T-helper 2 cell treated with Interferon-gamma antibody and Interleukin-4, amounts not matched to agents 5 μg/mL and 100 μg/mL, for 36 hours (primary cell): ENCODE data around the gene YTHDF2.

Experiments
- DNase-seq: peaks from one replicate; pipeline ENCODE4 v3.0.0; 2021; ENCODE audit warnings: low spot score
- H3K27ac Mint-ChIP-seq: one replicate; pipeline ENCODE4 v1.8.0; 2021; ENCODE audit warnings: mild to moderate bottlenecking, mixed read lengths
- H3K27me3 Mint-ChIP-seq: one replicate; pipeline ENCODE4 v1.8.0; 2021; ENCODE audit warnings: low read depth, mixed read lengths
- H3K36me3 Mint-ChIP-seq: one replicate; pipeline ENCODE4 v1.8.0; 2021; ENCODE audit warnings: low read depth, mixed read lengths
- H3K4me1 Mint-ChIP-seq: one replicate; pipeline ENCODE4 v1.8.0; 2021; ENCODE audit warnings: low read depth, mixed read lengths
- H3K4me3 Mint-ChIP-seq: one replicate; pipeline ENCODE4 v1.8.0; 2022; ENCODE audit warnings: mild to moderate bottlenecking, moderate library complexity, mixed read lengths
- H3K9me3 Mint-ChIP-seq: one replicate; pipeline ENCODE4 v1.8.0; 2021; ENCODE audit warnings: mixed read lengths

YTHDF2 gene

DNA sequence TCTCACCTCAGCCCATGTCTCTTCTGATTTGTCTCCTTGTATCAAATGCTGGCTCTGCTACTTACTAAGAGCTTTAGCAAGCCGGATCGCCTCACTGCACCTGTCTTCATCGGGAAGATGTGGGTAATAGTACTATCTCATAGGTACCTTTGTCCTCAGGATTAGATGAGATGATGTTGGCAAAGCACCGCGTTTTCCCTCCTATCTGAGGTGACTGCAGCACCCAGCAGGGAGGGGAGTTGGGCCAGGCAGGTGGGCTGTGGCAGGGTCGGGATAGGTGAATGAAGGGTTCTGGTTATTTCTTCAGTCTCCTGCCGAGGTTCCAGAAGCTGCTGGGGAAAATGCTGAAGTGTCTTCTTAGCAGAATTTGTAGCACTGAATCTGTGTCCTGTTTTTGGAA lies 80.4 kb downstream of the YTHDF2 start:
- Mint-ChIP-seq H3K4me1 (peaks cover 5% of the 10 kb centered on the region), H3K9me3 (no peaks in the 10 kb centered on the region), H3K27ac (no peak overlapping the region), H3K36me3 (no peaks in the 10 kb centered on the region), H3K4me3 (no peak overlapping the region), H3K27me3 (peaks cover 29% of the 10 kb centered on the region)
- no peak for DNase-seq

DNA sequence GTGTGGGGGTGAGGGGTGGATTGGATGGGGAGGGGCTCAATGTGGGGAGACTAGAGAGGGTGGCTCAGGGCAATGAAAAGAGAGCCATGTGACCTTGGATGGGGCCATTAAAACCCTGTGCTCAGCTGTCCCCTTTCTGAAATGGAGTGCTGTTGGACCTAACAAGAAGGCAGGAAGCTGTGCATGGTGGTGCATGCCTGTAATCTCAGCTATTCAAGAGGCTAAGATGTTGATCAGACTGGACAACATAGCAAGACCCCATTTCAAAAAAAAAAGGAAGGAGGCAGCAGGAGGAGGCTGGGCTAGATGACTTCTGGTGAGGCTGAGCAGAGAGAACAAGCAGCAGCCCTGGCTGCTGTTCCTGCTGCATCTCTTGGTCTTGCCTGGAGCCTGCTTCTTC lies 82.3 kb downstream of the YTHDF2 start:
- no peak for DNase-seq
- Mint-ChIP-seq H3K27ac (no peak overlapping the region), H3K4me3 (no peak overlapping the region), H3K27me3 (peaks cover 13% of the 10 kb centered on the region), H3K9me3 (no peaks in the 10 kb centered on the region), H3K36me3 (no peaks in the 10 kb centered on the region), H3K4me1 (peaks cover 5% of the 10 kb centered on the region)
